Ectodermal cell (in vitro differentiated cells): ENCODE measurements around the gene HNRNPF.

ENCODE experiments used
- H3K27ac ChIP-seq: 2 replicates; pipeline ENCODE4 v1.7.0; 2013; ENCODE audit warnings: mild to moderate bottlenecking, low read depth, low read length; ENCODE audit not compliant: insufficient read depth, poor library complexity, severe bottlenecking
- H3K27me3 ChIP-seq: 2 replicates; pipeline ENCODE4 v1.7.0; 2013; ENCODE audit warnings: mild to moderate bottlenecking, low read length; ENCODE audit not compliant: insufficient read depth, control insufficient read depth, poor library complexity, severe bottlenecking
- H3K36me3 ChIP-seq: one replicate; pipeline ENCODE4 v1.7.0; 2013; ENCODE audit warnings: low read length; ENCODE audit not compliant: control insufficient read depth, insufficient read depth
- H3K4me1 ChIP-seq: one replicate; pipeline ENCODE4 v1.7.0; 2013; ENCODE audit warnings: low read length; ENCODE audit not compliant: control insufficient read depth, insufficient read depth
- H3K4me3 ChIP-seq: 2 replicates; pipeline ENCODE4 v1.7.0; 2013; ENCODE audit warnings: low read depth, low read length, control low read depth; ENCODE audit not compliant: insufficient read depth
- H3K9me3 ChIP-seq: 2 replicates; pipeline ENCODE4 v1.7.0; 2013; ENCODE audit warnings: mild to moderate bottlenecking, low read length, moderate library complexity; ENCODE audit not compliant: control insufficient read depth
- WGBS, 2 experiments: methylation state at CpG; one replicate each; pipeline ENCODE4 v1.1.7; 2013; ENCODE audit warnings: missing lambda C conversion rate in 2 of 2; 5-methylcytosine and 5-hydroxymethylcytosine counted together

HNRNPF gene

DNA sequence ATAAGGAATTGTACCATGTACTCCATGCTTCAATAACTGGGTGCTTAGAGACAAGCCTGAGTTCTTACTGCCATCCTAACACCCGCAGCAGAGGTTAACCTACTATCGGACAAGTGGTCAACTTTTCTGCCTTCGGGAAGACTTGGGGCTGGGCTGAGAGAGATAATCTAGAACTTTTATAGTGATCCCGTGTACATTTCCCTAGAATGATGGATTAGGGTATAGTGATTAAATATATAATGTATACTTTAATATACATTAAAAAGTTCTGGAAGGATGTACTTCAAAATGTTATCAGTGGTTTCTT, 12.2 kb upstream of the HNRNPF start:
- Histone ChIP-seq H3K4me3 (peak overlapping the region; percentile 34), H3K9me3 (peaks cover 3% of the 10 kb centered on the region), H3K36me3 (no peaks in the 10 kb centered on the region), H3K27ac (no peak overlapping the region), H3K27me3 (no peaks in the 10 kb centered on the region), H3K4me1 (no peaks in the 10 kb centered on the region)
- 87 to 92% methylated on average over 3 of the region's 4 CpGs for WGBS, 2 experiments

DNA sequence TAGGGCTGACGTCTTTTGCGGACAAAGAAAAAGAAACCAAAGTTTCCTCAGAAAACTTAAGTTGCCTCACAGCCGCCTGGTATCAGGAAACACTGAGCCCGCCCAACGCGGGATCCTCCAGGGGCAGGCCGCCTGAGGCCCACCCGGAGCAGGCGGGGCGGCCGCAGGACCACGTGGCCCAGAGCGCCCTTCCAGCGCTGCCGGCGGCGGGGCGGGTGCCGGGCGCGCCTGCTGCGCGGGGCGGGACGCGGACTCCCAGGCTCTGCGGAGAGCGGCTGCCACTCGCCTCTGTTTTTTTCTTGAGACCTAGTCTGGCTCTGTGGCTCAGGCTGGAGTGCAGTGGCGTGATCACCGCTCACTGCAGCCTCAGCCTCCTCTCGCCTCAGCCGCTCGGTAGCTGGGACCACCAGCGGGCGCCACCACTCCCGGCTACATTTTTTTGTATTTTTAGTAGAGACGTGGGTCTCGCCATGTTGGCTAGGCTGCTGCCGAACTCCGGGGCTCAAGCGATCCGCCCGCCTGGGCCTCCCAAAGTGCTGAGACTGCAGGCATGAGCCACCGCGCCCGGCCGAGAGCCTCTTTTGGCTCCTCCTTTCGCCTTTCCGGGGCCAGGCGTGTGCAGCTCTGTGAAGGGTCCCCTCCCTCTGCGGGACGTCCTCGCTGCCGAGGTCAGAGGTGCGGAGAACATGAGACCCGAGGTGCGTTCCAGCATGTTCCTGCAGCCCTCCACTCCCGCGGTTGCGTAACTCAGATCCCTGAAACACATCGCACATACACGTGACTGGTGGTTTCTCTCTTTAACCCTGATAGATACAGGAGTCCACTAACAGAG, 11.6 kb upstream of the HNRNPF start:
- WGBS, 2 experiments, result 4% methylated on average over 63 of the region's 63 CpGs
- Histone ChIP-seq H3K27ac (no peak overlapping the region), H3K4me3 (peak overlapping the region; percentile 34)

DNA sequence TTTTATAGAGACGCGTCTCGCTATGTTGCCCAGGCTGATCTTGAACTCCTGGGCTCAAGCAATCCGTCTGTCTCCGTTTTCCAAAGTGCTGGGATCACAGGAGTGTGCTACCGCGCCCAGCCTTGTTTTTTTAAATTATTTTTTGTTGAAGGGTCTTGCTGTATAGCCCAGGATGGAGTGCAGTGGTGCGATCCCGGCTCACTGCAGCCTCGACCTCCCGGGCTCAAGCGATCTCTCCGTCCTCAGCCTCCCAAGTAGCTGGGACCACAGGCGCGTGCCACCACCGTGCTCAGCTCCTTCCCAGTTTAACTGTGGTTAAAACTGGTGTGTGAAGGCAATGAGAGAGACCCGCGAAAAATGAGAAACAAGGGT, 11.0 kb upstream of the HNRNPF start:
- 87 to 89% methylated on average over 18 of the region's 18 CpGs for WGBS, 2 experiments
- Histone ChIP-seq H3K27me3 (no peaks in the 10 kb centered on the region), H3K27ac (no peak overlapping the region), H3K4me3 (peak overlapping the region; percentile 34), H3K9me3 (peaks cover 3% of the 10 kb centered on the region), H3K4me1 (no peaks in the 10 kb centered on the region), H3K36me3 (no peaks in the 10 kb centered on the region)

More for the DNA sequence above, 11.6 kb upstream of the HNRNPF start:
- H3K9me3 ChIP-seq, result peaks cover 3% of the 10 kb centered on the region
- no peaks in the 10 kb centered on the region for H3K4me1 ChIP-seq
- H3K27me3 ChIP-seq, result no peaks in the 10 kb centered on the region
- no peaks in the 10 kb centered on the region for H3K36me3 ChIP-seq

DNA sequence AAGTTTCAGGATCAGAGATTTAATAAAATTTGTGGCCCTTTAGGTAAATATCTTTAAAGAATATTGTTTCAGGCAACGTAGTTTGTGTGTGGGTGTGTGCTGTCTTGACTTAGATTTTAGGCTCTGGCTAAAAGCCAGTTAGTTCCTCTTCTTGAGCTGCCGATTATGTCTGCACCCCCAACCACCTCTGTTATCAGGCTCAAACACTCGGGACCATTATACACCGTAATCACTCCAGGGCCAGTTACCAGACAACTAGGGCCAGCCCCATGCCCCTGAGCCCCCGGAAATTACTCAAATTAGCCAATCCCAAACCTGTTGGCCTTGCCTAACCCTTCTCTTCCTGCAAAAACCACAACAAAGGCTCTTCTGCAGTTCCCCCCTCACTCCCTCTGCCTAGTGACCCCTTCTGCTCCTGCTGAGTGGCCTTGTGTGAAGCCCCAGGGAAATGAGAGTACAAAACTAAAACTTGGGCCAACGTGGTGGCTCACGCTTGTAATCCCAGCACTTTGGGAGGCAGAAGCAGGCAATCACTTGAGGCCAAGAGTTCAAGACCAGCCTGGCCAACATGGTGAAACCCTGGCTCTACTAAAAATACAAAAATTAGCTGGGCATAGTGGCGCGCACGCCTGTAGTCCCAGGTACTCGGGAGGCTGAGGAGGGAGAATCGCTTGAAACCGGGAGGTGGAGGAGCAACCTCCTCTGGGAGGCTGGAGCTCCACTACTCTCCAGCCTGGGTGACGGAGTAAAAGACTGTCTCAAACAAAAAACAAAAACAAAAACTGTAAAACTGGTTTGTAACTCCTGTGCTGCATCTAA, 9.2 kb upstream of the HNRNPF start:
- Histone ChIP-seq H3K9me3 (peaks cover 3% of the 10 kb centered on the region), H3K36me3 (no peaks in the 10 kb centered on the region), H3K27me3 (no peaks in the 10 kb centered on the region), H3K4me3 (no peak overlapping the region), H3K27ac (no peak overlapping the region), H3K4me1 (no peaks in the 10 kb centered on the region)
- WGBS, 2 experiments, result 87 to 90% methylated on average over 14 of the region's 14 CpGs

DNA sequence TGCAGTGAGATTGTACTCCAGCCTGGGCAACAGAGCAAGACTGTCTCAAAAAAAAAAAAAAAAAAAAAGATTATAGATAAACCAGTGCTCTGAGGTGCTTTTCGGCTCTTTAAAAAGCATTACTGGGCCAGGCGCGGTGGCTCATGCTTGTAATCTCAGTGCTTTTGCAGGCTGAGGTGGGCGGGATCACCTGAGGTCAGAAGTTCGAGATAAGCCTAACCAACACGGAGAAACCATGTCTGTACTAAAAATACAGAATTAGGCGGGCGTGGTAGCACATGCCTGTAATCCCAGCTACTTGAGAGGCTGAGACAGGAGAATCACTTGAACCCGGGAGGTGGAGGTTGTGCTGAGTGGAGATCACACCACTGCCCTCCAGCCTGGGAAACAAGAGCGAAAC, 6.6 kb upstream of the HNRNPF start:
- H3K4me1 ChIP-seq, result no peaks in the 10 kb centered on the region
- WGBS, 2 experiments, result 92 to 93% methylated on average over 9 to 10 of the region's 10 CpGs
- no peak overlapping the region for H3K27ac ChIP-seq
- no peaks in the 10 kb centered on the region for H3K36me3 ChIP-seq
- no peak overlapping the region for H3K4me3 ChIP-seq
- no peaks in the 10 kb centered on the region for H3K9me3 ChIP-seq
- no peaks in the 10 kb centered on the region for H3K27me3 ChIP-seq

DNA sequence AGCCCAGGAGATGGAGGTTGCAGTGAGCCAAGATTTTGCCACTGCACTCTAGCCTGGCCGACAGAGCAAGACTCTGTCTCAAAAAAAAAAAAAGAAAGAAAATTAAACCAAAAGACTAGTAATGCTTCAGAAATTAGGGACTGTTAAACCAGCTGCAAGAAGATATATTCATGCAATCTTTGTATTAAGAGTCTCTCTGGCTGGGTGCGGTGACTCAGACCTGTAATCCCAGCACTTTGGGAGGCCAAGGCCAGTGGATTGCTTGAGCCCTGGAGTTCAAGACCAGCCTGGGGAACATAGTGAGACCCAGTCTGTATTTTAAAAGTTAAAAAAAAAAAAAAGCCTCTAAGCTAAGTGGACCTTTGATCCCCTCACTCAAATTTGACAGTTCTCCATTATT, 2.5 kb upstream of the HNRNPF start:
- WGBS, 2 experiments, result 90 to 92% methylated on average over 2 of the region's 2 CpGs
- no peaks in the 10 kb centered on the region for H3K36me3 ChIP-seq
- H3K27me3 ChIP-seq, result no peaks in the 10 kb centered on the region
- no peaks in the 10 kb centered on the region for H3K4me1 ChIP-seq
- H3K4me3 ChIP-seq, result no peak overlapping the region
- no peak overlapping the region for H3K27ac ChIP-seq
- no peaks in the 10 kb centered on the region for H3K9me3 ChIP-seq

DNA sequence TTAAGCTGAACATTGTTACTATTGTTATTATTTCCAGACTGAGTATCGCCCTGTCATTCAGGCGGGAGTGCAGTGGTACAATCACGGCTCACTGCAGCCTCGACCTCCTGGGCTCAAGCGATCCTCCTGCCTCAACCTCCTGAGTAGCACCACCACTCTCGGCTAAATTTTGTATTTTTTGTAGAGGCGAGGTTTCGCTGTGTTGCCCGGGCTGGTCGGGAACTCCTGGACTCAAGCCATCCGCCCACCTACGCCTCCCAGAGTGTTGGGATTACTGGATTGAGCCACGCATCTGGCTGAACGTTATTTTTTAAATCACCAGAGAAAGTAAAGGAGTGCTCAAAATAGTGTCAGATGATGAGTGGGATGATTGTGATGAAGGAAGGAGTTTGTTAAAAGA, 1.4 kb upstream of the HNRNPF start:
- Histone ChIP-seq H3K9me3 (no peaks in the 10 kb centered on the region), H3K4me1 (peaks cover 6% of the 10 kb centered on the region), H3K36me3 (no peaks in the 10 kb centered on the region), H3K4me3 (no peak overlapping the region), H3K27me3 (no peaks in the 10 kb centered on the region), H3K27ac (no peak overlapping the region)
- 95 to 97% methylated on average over 14 of the region's 14 CpGs for whole genome bisulfite sequencing, 2 experiments

DNA sequence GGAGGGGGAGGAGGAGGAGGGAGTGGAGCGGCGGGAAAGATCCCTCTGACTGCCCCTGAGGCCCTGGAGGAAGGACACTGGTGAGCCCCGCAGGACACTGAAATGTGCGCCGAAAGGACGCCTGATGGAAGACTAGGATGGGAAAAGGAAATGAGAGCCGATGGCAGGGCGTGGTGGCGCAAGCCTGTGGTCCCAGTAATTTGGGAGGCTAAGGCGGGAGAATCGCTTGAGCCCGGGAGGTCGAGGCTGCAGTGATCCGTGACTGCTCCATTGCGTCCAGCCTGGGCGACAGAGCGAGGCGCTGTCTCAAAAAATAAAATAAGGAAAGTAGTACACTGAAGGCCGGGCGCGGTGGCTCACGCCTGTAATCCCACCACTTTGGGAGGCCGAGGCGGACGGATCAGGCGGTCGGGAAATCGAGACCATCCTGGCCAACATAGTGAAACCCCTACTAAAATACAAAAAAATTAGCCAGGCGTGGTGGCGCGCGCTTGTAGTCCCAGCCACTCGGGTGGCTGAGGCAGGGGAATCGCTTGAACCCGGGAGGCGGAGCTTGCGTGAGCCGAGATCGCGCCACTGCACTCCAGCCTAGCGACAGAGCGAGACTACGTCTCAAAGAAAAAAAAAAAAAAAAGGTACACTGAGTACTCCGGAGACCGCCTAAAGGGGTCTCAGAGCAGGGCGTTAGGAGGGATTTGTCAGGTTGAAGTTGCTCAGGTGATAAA, 561 bp upstream of the HNRNPF start:
- WGBS, 2 experiments, result 67% methylated on average over 46 of the region's 46 CpGs
- H3K27ac ChIP-seq, result peak overlapping the region; percentile 94
- H3K4me3 ChIP-seq, result peak overlapping the region; percentile 65
- no peaks in the 10 kb centered on the region for H3K36me3 ChIP-seq
- peaks cover 7% of the 10 kb centered on the region for H3K4me1 ChIP-seq
- no peaks in the 10 kb centered on the region for H3K9me3 ChIP-seq
- no peaks in the 10 kb centered on the region for H3K27me3 ChIP-seq

DNA sequence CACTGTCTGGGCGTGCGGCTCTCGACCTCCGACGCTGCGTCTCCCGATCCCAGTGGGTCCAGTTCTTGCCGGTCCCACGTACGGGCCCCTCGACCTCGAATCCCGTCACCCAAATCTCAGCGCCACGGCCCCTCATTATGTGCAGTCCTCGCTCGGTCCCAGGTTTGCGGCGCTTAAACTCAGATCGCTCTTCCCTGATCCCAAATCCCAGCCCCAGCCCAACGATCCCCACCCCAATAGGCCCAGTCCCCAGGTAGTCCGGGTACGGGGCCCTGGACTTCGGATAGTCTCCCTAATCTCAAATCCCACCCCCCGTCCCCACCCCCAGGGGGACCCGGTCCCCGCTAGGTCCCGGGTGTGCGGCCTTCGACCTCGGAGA, 666 bp downstream of the HNRNPF start:
- 0% methylated on average over 31 of the region's 31 CpGs for WGBS, 2 experiments
- H3K27ac ChIP-seq, result peak overlapping the region; percentile 94

More for the DNA sequence above, 666 bp downstream of the HNRNPF start:
- no peaks in the 10 kb centered on the region for H3K36me3 ChIP-seq
- H3K4me1 ChIP-seq, result peaks cover 7% of the 10 kb centered on the region
- H3K4me3 ChIP-seq, result peak overlapping the region; percentile 65
- H3K27me3 ChIP-seq, result no peaks in the 10 kb centered on the region
- no peaks in the 10 kb centered on the region for H3K9me3 ChIP-seq
